Heart left ventricle (tissue), 16 donors: ENCODE data around the gene KCNG2. TPM values are rescaled to one million over a fixed set of nuclear protein-coding genes. Genes with fewer than 3 reads are reported as not detected.

Experiments used
- ATAC-seq, 4 donors: fragments of 200-7000 bp; cut with Tn5 transposase; one replicate each; pipeline ENCODE4 v1.9.1; 2020 to 2022; ENCODE audit warnings: moderate library complexity in 4 of 4, mild to moderate bottlenecking in 3 of 4, moderate number of reproducible peaks in 1 of 4
- DNase-seq, 5 donors: peaks; one replicate each; pipeline ENCODE4 v3.0.0-alpha.2; 2020
- H3K27ac ChIP-seq, 12 donors: fragments of 200-600 bp; sonication (generic) in 4 of 12; one replicate each; pipeline versions ENCODE4 v1.5.0 to v1.8.0; 2016 to 2022; ENCODE audit warnings: mild to moderate bottlenecking in 2 of 12
- H3K27me3 ChIP-seq, 9 donors: fragments of 200-600 bp; sonication (generic) in 2 of 9; one replicate each; pipeline versions ENCODE4 v1.5.1 to v1.8.0; 2016 to 2022; ENCODE audit warnings: mild to moderate bottlenecking in 3 of 9
- H3K36me3 ChIP-seq, 9 donors: fragments of 200-600 bp; sonication (generic) in 2 of 9; one replicate each; pipeline versions ENCODE4 v1.5.0 to v1.8.0; 2018 to 2022; ENCODE audit warnings: mild to moderate bottlenecking in 2 of 9
- H3K4me1 ChIP-seq, 12 donors: fragments of 200-600 bp; sonication (generic) in 4 of 12; one replicate each; pipeline versions ENCODE4 v1.5.0 to v1.8.0; 2016 to 2022; ENCODE audit warnings: mild to moderate bottlenecking in 3 of 12
- H3K4me3 ChIP-seq, 12 donors: fragments of 200-600 bp; sonication (generic) in 4 of 12; one replicate each; pipeline versions ENCODE4 v1.5.0 to v1.8.0; 2017 to 2022; ENCODE audit warnings: mild to moderate bottlenecking in 9 of 12, moderate library complexity in 4 of 12
- H3K9me3 ChIP-seq, 12 donors: fragments of 200-600 bp; sonication (generic) in 4 of 12; one replicate each; pipeline versions ENCODE4 v1.5.0 to v1.8.0; 2016 to 2022; ENCODE audit warnings: mild to moderate bottlenecking in 1 of 12
- POLR2A ChIP-seq, 2 donors: fragments of 450-650 bp; IDR thresholded peaks; one replicate each; pipeline ENCODE4 v1.6.1; 2017; ENCODE audit warnings: antibody characterized with exemption in 2 of 2, mild to moderate bottlenecking in 2 of 2, moderate library complexity in 2 of 2
- WGBS, 4 donors: extraction: QIAGEN DNeasy Blood & Tissue Kit in 2 of 4; methylation state at CpG; one replicate each; pipeline versions ENCODE4 v1.1.5 to v1.1.7; 2013 to 2018; 5-methylcytosine and 5-hydroxymethylcytosine counted together
- intact Hi-C, 10 donors: fragments of 100-400 bp; cut with DNase I; formaldehyde crosslinking; loops; one replicate each; pipeline versions ENCODE4 v1.11.1 to v1.14.2; 2022
- polyA plus RNA-seq, 2 donors: library from polyadenylated mRNA; stranded (reverse); fragments of 200-250 nt; gene quantifications; one replicate each; pipeline ENCODE4 v1.2.3, GENCODE V29; 2013
- total RNA-seq, 9 donors: library from RNA; depleted of rRNA in 2 of 9; stranded (reverse); fragments of >200 nt in 2 of 9; fragmentation: NEBNext Ultra II Directional in 3 of 9; extraction: Animal tissue kit (Norgen Biotek cat#: 25700) in 3 of 9; gene quantifications; one replicate each; pipeline versions ENCODE4 v1.1.0 to v1.2.4, GENCODE V29; 2016 to 2023
- TF ChIP-seq, protein P1 (sequence below), 12 donors: fragments of 200-600 bp; sonication (generic) in 4 of 12; IDR thresholded peaks; one replicate each; pipeline versions ENCODE4 v1.5.0 to v1.8.0; 2018 to 2022; ENCODE audit warnings: antibody characterized with exemption in 12 of 12, mild to moderate bottlenecking in 5 of 12
- donor health status: ischemic (EF 13 %, LVEDD 7.1; RV severe dilation, severe dysfunction).
- donor health status: healthy with polysubstance abuse.
- donor health status: DM: no; HTN: yes; CAD: no.
- donor health status: DM: no; HTN: no; CAD: no.
- donor health status: ischemic (EF 25% LVEDD 6.9; RV normal size, moderate dysfunction).
- donor health status: ischemic (EF 25% LVEDD 5.7; RV mildly dilated, moderate dysfunction).
- donor health status: healthy.
- donor health status: DM: yes; HTN: yes; CAD: no.
- donor health status: ischemic (EF 35%, LVEDD 5.7; RV mildly dilated, moderate dysfunction).
- donor health status: nonischemic (EF 11% LVEDD 7.7; RV severe dilation, severe dysfunction).
- donor health status: DM: yes; HTN: yes; CAD: no.
- donor health status: PGD.
- donor health status: ischemic (EF 29% LVEDD 5.4; RV normal size, mild dysfunction).
- donor health status: nonischemic (EF 23%, LVEDD 6.1; RV moderate dilation, normal function).

Gene KCNG2
- total and polyA plus RNA-seq, 11 donors, result 0.07 to 1.5 (median 0.18) TPM; not detected in 8

DNA sequence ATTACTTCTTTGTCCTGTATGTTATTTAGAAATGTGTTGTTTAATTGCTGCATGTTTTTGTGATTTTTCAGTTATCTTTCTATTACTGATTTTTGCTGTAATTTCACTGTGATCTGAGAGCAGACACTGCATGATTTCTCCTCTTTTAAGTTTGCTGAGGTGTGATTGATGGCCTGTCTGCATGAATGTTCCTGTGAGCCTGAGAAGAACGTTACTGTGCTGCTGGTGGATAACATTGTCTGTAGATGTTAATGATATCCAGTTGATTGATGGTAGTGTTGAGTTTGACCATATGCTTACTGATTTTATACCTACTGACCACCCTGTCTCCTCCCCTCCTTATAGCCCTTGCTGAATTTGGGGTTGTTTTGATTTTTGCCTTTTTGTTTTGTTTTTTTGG lies 37.4 kb upstream of the KCNG2 start:
- no peaks in the 10 kb centered on the region for H3K4me1 ChIP-seq
- intact Hi-C loops, result no loop called here
- no peak overlapping the region for H3K27ac ChIP-seq
- no peak for TF ChIP-seq POLR2A (IDR thresholded peaks at IDR 0.05)
- TF ChIP-seq, protein P1, sequence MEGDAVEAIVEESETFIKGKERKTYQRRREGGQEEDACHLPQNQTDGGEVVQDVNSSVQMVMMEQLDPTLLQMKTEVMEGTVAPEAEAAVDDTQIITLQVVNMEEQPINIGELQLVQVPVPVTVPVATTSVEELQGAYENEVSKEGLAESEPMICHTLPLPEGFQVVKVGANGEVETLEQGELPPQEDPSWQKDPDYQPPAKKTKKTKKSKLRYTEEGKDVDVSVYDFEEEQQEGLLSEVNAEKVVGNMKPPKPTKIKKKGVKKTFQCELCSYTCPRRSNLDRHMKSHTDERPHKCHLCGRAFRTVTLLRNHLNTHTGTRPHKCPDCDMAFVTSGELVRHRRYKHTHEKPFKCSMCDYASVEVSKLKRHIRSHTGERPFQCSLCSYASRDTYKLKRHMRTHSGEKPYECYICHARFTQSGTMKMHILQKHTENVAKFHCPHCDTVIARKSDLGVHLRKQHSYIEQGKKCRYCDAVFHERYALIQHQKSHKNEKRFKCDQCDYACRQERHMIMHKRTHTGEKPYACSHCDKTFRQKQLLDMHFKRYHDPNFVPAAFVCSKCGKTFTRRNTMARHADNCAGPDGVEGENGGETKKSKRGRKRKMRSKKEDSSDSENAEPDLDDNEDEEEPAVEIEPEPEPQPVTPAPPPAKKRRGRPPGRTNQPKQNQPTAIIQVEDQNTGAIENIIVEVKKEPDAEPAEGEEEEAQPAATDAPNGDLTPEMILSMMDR (IDR thresholded peaks at IDR 0.05), result no peak
- H3K9me3 ChIP-seq, result peaks cover 0 to 40% (median 13%) of the 10 kb centered on the region in 12 donors
- 13 to 25% (median 17%) methylated on average over 1 of the region's 1 CpG for WGBS, 4 donors
- ATAC-seq, result no peak
- no peak overlapping the region for H3K4me3 ChIP-seq
- peaks cover 0 to 10% (median 3%) of the 10 kb centered on the region in 9 donors for H3K36me3 ChIP-seq
- no peak for DNase-seq
- no peaks in the 10 kb centered on the region for H3K27me3 ChIP-seq

DNA sequence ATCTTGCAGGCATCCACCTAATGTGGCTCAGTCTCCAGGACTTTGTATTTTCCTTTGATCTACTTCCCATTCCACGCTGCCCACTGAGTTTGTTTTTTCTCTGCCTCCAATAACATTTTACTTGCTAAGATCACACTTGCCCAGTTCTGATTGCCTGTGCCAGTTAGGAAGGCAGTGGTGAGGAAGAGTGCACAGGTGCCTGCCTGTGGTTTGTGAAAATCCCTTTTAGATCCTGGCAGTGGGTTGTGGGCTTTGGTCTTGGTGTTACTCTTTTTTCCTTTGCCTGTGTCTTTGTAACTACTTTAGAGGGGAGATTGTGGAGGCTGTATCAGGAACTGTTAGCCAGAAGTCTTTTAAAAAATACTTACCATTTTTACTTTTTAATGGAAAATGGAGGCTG lies 36.9 kb upstream of the KCNG2 start:
- ATAC-seq (no peak), DNase-seq (no peak)
- H3K27me3 ChIP-seq, result no peaks in the 10 kb centered on the region
- H3K9me3 ChIP-seq, result peaks cover 0 to 40% (median 13%) of the 10 kb centered on the region in 12 donors
- H3K4me3 ChIP-seq, result no peak overlapping the region
- peaks cover 0 to 5% (median 0%) of the 10 kb centered on the region in 9 donors for H3K36me3 ChIP-seq
- no peak overlapping the region for H3K27ac ChIP-seq
- intact Hi-C loops, result no loop called here
- H3K4me1 ChIP-seq, result no peaks in the 10 kb centered on the region
- 76 to 89% (median 88%) methylated on average over 1 of the region's 1 CpG for WGBS, 4 donors
- TF ChIP-seq, protein P1 (IDR thresholded peaks at IDR 0.05), result no peak
- no peak for TF ChIP-seq POLR2A (IDR thresholded peaks at IDR 0.05)

DNA sequence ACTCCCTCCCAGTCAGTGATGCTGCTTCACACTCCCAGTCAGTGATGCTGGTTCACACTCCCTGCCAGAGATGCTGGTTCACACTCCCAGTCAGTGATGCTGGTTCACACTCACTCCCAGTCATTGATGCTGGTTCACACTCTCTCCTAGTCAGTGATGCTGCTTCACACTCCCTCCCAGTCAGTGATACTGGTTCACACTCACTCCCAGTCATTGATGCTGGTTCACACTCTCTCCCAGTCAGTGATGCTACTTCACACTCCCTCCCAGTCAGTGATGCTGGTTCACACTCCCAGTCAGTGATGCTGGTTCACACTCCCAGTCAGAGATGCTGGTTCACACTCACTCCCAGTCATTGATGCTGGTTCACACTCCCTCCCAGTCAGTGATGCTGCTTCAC lies 34.3 kb upstream of the KCNG2 start:
- peaks cover 0 to 38% (median 20%) of the 10 kb centered on the region in 12 donors for H3K9me3 ChIP-seq
- H3K4me1 ChIP-seq, result no peaks in the 10 kb centered on the region
- intact Hi-C loops, result no loop called here
- no peak overlapping the region for H3K27ac ChIP-seq
- DNase-seq (no peak), ATAC-seq (no peak)
- TF ChIP-seq POLR2A (IDR thresholded peaks at IDR 0.05), result no peak
- TF ChIP-seq, protein P1 (IDR thresholded peaks at IDR 0.05), result no peak
- H3K36me3 ChIP-seq, result no peaks in the 10 kb centered on the region
- peaks cover 0 to 5% (median 0%) of the 10 kb centered on the region in 9 donors for H3K27me3 ChIP-seq
- no peak overlapping the region for H3K4me3 ChIP-seq

DNA sequence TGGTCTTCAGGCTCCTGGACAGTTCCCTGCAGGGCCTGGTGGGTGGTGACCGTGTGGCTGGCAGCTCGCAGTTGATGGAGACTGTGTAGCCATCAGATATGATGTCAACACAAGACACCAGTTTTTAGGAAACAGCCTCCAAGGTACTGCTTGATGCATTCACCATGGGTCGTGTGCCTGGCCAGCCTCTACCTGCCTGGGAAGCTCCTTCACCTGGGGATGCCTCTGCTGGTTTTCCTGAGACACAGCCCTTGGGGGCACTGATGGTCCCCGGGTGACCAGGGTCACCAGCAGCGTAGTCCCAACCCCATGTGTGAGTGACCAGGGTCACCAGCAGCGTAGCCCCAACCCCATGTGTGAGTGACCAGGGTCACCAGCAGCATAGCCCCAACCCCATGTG lies 33.6 kb upstream of the KCNG2 start:
- peaks cover 0 to 7% (median 0%) of the 10 kb centered on the region in 9 donors for H3K27me3 ChIP-seq
- no peak overlapping the region for H3K27ac ChIP-seq
- no peak overlapping the region for H3K4me3 ChIP-seq
- ATAC-seq (no peak), DNase-seq (peak in 1 of 5 donors; percentile 6)
- intact Hi-C loops, result no loop called here
- no peaks in the 10 kb centered on the region for H3K36me3 ChIP-seq
- TF ChIP-seq POLR2A (IDR thresholded peaks at IDR 0.05), result no peak
- TF ChIP-seq, protein P1 (IDR thresholded peaks at IDR 0.05), result no peak
- peaks cover 0 to 36% (median 15%) of the 10 kb centered on the region in 12 donors for H3K9me3 ChIP-seq
- H3K4me1 ChIP-seq, result no peaks in the 10 kb centered on the region
- 74 to 82% (median 78%) methylated on average over 3 to 6 of the region's 6 CpGs for WGBS, 4 donors
